ENCODE results near the gene TMEM45A. TPM values are rescaled to one million over a fixed set of nuclear protein-coding genes. Genes with fewer than 3 reads are reported as not detected.

The TMEM45A gene
- total and polyA plus RNA-seq, 2 donors (not counting 3 experiments of a cell fraction or from before 2014, with no cell fraction given), result 5.6 to 8.6 TPM

DNA sequence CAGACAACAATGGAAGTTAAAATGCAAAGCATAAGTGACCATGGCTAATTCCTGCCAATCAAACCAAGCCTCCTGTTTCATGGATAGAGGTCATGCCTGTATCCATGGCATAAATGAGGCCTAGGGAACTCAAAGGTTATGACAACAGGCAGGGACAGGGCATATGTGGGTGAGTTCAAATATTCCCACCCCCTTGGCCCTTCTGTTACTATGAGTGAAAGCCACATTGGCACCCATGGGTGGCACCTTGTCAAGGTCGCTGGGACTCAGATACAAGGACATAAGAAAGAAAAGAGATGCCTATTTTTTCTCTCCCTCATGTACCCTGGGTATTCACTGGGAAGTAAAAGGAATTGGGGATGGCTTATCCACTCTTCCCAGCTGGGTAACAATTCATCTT, 25.3 kb upstream of the TMEM45A start:
- dilution Hi-C loops (cut with MboI; ENCODE audit: extremely low pct_ligation_motif_present, low sequenced_read_pairs), result no loop called here
- no peak overlapping the region for H3K9ac ChIP-seq (replicated peaks; ENCODE audit: extremely low read depth, insufficient read depth, low read length)
- no peak overlapping the region for H2AFZ ChIP-seq (ENCODE audit: low read depth, low read length)
- POLR2A ChIA-PET, result no interaction called here
- H3K4me1 ChIP-seq (ENCODE audit: control insufficient read depth, extremely low read depth, insufficient read depth, low read length), result no peaks in the 10 kb centered on the region
- no peak for FAIRE-seq
- no peaks in the 10 kb centered on the region for H3K36me3 ChIP-seq (ENCODE audit: control insufficient read depth in 2 of 2, extremely low read depth in 1 of 2, insufficient read depth in 2 of 2, low read length in 2 of 2)
- TF ChIP-seq, protein P1, sequence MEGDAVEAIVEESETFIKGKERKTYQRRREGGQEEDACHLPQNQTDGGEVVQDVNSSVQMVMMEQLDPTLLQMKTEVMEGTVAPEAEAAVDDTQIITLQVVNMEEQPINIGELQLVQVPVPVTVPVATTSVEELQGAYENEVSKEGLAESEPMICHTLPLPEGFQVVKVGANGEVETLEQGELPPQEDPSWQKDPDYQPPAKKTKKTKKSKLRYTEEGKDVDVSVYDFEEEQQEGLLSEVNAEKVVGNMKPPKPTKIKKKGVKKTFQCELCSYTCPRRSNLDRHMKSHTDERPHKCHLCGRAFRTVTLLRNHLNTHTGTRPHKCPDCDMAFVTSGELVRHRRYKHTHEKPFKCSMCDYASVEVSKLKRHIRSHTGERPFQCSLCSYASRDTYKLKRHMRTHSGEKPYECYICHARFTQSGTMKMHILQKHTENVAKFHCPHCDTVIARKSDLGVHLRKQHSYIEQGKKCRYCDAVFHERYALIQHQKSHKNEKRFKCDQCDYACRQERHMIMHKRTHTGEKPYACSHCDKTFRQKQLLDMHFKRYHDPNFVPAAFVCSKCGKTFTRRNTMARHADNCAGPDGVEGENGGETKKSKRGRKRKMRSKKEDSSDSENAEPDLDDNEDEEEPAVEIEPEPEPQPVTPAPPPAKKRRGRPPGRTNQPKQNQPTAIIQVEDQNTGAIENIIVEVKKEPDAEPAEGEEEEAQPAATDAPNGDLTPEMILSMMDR (IDR thresholded peaks at IDR 0.05; ENCODE audit: extremely low read depth in 1 of 2, insufficient read depth in 1 of 2, low read depth in 1 of 2, low read length in 2 of 2), result no peak
- TF ChIP-seq EZH2 (IDR thresholded peaks at IDR 0.05; ENCODE audit: borderline replicate concordance, low read depth, low read length, severe bottlenecking) (no peak), GATA2 (IDR thresholded peaks at IDR 0.05; ENCODE audit: insufficient read depth, insufficient read length, low read depth, low read length) (no peak)
- H4K20me1 ChIP-seq (replicated peaks; ENCODE audit: control insufficient read depth, extremely low read depth, insufficient read depth, low read length), result no peaks in the 10 kb centered on the region
- no peak for DNase-seq (ENCODE audit: low read depth, low spot score)
- CTCF ChIA-PET, result interaction anchor here (1.4 kb wide), 1 partner anchor 635 kb away, joined by 3 read pairs; no protein-coding TSS in a partner anchor
- BruUV-seq (replicated peaks), result no TSS peak
- no peak overlapping the region for H3K4me3 ChIP-seq (replicated peaks in 1 of 3; ENCODE audit: insufficient read depth in 1 of 3, low read depth in 1 of 3, low read length in 3 of 3)
- H3K4me2 ChIP-seq (ENCODE audit: insufficient read depth, low read length), result no peak overlapping the region
- no peaks in the 10 kb centered on the region for H3K9me3 ChIP-seq (replicated peaks; ENCODE audit: control insufficient read depth, insufficient read depth, low read length)
- no peaks in the 10 kb centered on the region for H3K9me1 ChIP-seq (replicated peaks; ENCODE audit: control insufficient read depth, extremely low read depth, insufficient read depth, low read length)
- H3K27me3 ChIP-seq (ENCODE audit: control insufficient read depth in 2 of 2, insufficient read depth in 2 of 2, low read length in 2 of 2), result peaks cover 3% of the 10 kb centered on the region in 2 experiments
- H3K27ac ChIP-seq (ENCODE audit: insufficient read depth, low read depth, low read length), result no peak overlapping the region
- intact Hi-C loops (cut with micrococcal nuclease), result loop anchor here (10.0 kb wide), 1 partner anchor 1168 kb away; no protein-coding TSS in a partner anchor
- no peaks in the 10 kb centered on the region for H3K79me2 ChIP-seq (ENCODE audit: control insufficient read depth, insufficient read depth, low read length)

DNA sequence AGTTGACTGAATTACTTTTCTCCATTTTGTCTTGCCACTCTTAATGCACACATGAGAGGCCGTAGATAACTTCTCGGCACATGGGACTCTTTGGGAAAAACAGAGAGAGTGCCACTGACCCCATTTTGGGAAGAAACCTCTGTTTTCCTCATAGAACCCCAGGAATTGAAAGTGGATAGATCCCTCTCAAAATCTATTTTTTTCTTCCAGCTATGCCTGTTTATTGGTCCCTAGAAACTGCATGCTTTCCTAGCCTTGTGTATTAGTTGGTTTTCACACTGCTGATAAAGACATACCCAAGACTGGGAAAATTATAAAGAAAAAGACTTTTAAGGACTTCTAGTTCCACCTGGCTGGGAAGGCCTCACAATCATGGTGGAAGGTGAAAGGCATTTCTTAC, 23.7 kb upstream of the TMEM45A start:
- no peak overlapping the region for H3K4me2 ChIP-seq (ENCODE audit: insufficient read depth, low read length)
- no peaks in the 10 kb centered on the region for H3K4me1 ChIP-seq (ENCODE audit: control insufficient read depth, extremely low read depth, insufficient read depth, low read length)
- DNase-seq (ENCODE audit: low read depth, low spot score) (no peak), FAIRE-seq (no peak)
- H4K20me1 ChIP-seq (replicated peaks; ENCODE audit: control insufficient read depth, extremely low read depth, insufficient read depth, low read length), result no peaks in the 10 kb centered on the region
- ChIA-PET CTCF (interaction anchor here (0.6 to 1.6 kb wide), 2 partner anchors 121 to 1819 kb away, joined by 3 to 5 read pairs; no protein-coding TSS in a partner anchor), POLR2A (no interaction called here)
- no TSS peak for BruUV-seq (replicated peaks)
- H2AFZ ChIP-seq (ENCODE audit: low read depth, low read length), result no peak overlapping the region
- dilution Hi-C loops (cut with MboI; ENCODE audit: extremely low pct_ligation_motif_present, low sequenced_read_pairs), result no loop called here
- H3K9me3 ChIP-seq (replicated peaks; ENCODE audit: control insufficient read depth, insufficient read depth, low read length), result no peaks in the 10 kb centered on the region
- no peak overlapping the region for H3K9ac ChIP-seq (replicated peaks; ENCODE audit: extremely low read depth, insufficient read depth, low read length)
- no peak overlapping the region for H3K27ac ChIP-seq (ENCODE audit: insufficient read depth, low read depth, low read length)
- H3K27me3 ChIP-seq (ENCODE audit: control insufficient read depth in 2 of 2, insufficient read depth in 2 of 2, low read length in 2 of 2), result peaks cover 1 to 3% of the 10 kb centered on the region in 2 experiments
- TF ChIP-seq MYC (IDR thresholded peaks at IDR 0.05; ENCODE audit: low read depth, low read length) (no peak), POLR2A (IDR thresholded peaks at IDR 0.05; ENCODE audit: low read depth, low read length) (no peak), EZH2 (IDR thresholded peaks at IDR 0.05; ENCODE audit: borderline replicate concordance, low read depth, low read length, severe bottlenecking) (no peak), MAX (IDR thresholded peaks at IDR 0.05; ENCODE audit: insufficient read depth, insufficient read length) (no peak), JUN (IDR thresholded peaks at IDR 0.05; ENCODE audit: borderline replicate concordance, insufficient read depth, insufficient read length, low read depth) (no peak), POLR2AphosphoS5 (IDR thresholded peaks at IDR 0.05; ENCODE audit: insufficient read depth, low read depth, low read length) (no peak), GATA2 (IDR thresholded peaks at IDR 0.05; ENCODE audit: insufficient read depth, insufficient read length, low read depth, low read length) (no peak), FOS (IDR thresholded peaks at IDR 0.05; ENCODE audit: borderline replicate concordance, insufficient read depth, low read length) (no peak)
- TF ChIP-seq, protein P1 (IDR thresholded peaks at IDR 0.05; ENCODE audit: extremely low read depth in 1 of 2, insufficient read depth in 1 of 2, low read depth in 1 of 2, low read length in 2 of 2), result no peak
- H3K9me1 ChIP-seq (replicated peaks; ENCODE audit: control insufficient read depth, extremely low read depth, insufficient read depth, low read length), result no peaks in the 10 kb centered on the region
- no peaks in the 10 kb centered on the region for H3K36me3 ChIP-seq (ENCODE audit: control insufficient read depth in 2 of 2, extremely low read depth in 1 of 2, insufficient read depth in 2 of 2, low read length in 2 of 2)
- H3K4me3 ChIP-seq (replicated peaks in 1 of 3; ENCODE audit: insufficient read depth in 1 of 3, low read depth in 1 of 3, low read length in 3 of 3), result no peak overlapping the region
- H3K79me2 ChIP-seq (ENCODE audit: control insufficient read depth, insufficient read depth, low read length), result no peaks in the 10 kb centered on the region
- intact Hi-C loops (cut with micrococcal nuclease), result loop anchor here (10.0 kb wide), 1 partner anchor 1166 kb away; no protein-coding TSS in a partner anchor
